ENCODE measurements around the gene IPO4. TPM values are rescaled to one million over a fixed set of nuclear protein-coding genes. Genes with fewer than 3 reads are reported as not detected.
A peak's percentile ranks its signal among the peaks of the same experiment; 100 is the strongest.

IPO4 gene
- total and polyA plus RNA-seq, 9 donors, result 5.6 to 50.9 (median 33.5) TPM

DNA sequence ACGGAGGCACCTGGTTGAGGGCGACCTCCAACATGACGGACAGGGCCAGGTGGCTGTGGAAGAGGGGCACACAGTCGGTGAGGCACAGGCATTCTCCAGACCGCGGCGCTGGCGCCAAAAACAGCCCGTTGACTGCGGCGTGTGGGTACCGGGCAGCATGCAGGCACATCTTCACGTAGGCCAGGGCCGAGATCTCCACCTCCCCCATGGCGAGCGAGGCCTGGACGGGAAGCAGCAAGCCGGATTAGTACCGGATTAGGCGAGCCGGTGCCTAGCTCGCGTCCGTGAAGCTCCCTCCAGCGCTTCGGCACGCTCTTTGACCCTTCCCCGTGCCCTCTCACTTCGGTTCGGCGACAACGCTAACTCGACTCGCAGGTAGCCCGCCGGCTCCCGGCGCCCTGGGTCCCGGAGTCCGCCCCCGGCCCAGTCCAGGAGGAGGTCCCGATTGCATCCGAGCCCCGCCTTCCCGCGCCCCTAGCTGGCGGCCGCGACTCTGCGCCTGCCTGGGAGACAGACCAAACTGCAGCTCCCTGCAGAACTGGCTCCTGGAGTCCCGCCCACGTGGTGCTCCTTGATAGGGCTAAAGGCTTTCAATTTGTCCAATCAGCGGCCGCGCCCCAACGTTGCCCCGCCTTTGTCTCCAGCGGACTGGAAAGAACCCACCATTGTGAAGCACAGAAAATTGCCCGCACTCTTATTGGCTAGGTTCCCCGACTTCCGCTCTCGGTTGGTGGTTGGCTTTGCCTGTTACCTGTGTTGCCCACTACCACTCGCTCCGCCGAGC lies 47.3 kb downstream of the IPO4 start, which contains the start of gene EMC9:
Gene EMC9, minus strand, starts transcription at position 495 of the 784 bp plus-strand sequence. Its CDS starts 287 bp downstream, at position 208.
- Histone ChIP-seq H3K27ac (peak within 1 kb of the TSS; percentile 63 to 86), H3K4me3 (peak within 1 kb of the TSS; percentile 91), H3K27me3 (no peaks in the 10 kb centered on the region), H3K9me3 (no peaks in the 10 kb centered on the region), H3K36me3 (no peaks in the 10 kb centered on the region), H3K4me1 (ENCODE audit: insufficient read depth) (peaks cover 17% of the 10 kb centered on the region)
- 0 to 1% (median 0%) methylated on average over 57 to 65 of the region's 65 CpGs for WGBS, 3 donors
- peak; percentile 99 to 100 (median 100) for DNase-seq
- intact Hi-C loops (cut with DNase I), result loop anchor here in 2 of 4 donors (2.0 to 10.0 kb wide), 2 partner anchors 26 to 224 kb away; partner anchors contain the start of genes DCAF11 (in 1 of the 2), NFATC4 (in 1 of the 2) and NRL (in 1 of the 2)
- TF ChIP-seq, protein P1, sequence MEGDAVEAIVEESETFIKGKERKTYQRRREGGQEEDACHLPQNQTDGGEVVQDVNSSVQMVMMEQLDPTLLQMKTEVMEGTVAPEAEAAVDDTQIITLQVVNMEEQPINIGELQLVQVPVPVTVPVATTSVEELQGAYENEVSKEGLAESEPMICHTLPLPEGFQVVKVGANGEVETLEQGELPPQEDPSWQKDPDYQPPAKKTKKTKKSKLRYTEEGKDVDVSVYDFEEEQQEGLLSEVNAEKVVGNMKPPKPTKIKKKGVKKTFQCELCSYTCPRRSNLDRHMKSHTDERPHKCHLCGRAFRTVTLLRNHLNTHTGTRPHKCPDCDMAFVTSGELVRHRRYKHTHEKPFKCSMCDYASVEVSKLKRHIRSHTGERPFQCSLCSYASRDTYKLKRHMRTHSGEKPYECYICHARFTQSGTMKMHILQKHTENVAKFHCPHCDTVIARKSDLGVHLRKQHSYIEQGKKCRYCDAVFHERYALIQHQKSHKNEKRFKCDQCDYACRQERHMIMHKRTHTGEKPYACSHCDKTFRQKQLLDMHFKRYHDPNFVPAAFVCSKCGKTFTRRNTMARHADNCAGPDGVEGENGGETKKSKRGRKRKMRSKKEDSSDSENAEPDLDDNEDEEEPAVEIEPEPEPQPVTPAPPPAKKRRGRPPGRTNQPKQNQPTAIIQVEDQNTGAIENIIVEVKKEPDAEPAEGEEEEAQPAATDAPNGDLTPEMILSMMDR (IDR thresholded peaks at IDR 0.05), result peak; percentile 55 to 89 (median 87)
- TF ChIP-seq EP300 (IDR thresholded peaks at IDR 0.05) (no peak), POLR2A (IDR thresholded peaks at IDR 0.05) (peak; percentile 80)

DNA sequence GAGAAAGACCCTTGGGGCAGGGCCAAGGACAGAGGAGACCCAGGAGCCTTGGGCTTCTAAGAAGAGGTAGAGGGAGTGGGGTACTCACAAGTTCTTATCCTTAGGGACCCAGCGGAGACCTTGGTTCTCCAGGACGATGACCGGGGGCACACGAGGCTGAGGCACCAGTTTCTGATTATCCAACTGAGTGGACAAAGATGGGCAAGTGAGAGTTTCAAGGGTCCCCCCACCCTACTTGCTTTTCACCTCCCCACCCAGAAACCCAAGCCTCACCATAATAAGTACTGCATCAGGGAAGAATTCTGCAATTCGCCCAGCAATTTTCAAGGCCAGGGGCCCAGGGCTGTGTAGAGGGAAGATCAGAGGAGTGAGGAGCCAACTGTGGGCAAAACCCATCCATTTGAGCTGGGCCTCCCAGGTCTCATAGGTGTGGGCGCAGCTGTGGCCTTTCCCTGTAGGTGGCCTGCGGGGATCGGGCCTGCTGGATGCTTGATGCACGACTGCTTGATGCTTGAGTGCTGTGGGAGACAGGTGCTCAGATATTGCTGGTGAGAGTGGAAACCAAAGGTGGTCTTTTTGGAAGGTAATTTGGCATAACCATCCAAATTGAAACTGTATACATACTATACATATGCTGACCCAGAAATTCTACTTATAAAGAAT lies 49.2 kb downstream of the IPO4 start:
- no peaks in the 10 kb centered on the region for H3K36me3 ChIP-seq
- DNase-seq, result no peak
- peaks cover 11% of the 10 kb centered on the region for H3K4me1 ChIP-seq (ENCODE audit: insufficient read depth)
- no peak overlapping the region for H3K27ac ChIP-seq
- 80 to 87% (median 81%) methylated on average over 9 of the region's 9 CpGs for WGBS, 3 donors
- H3K9me3 ChIP-seq, result no peaks in the 10 kb centered on the region
- H3K27me3 ChIP-seq, result no peaks in the 10 kb centered on the region
- intact Hi-C loops (cut with DNase I), result no loop called here
- no peak overlapping the region for H3K4me3 ChIP-seq
- TF ChIP-seq, protein P1 (IDR thresholded peaks at IDR 0.05), result no peak
- TF ChIP-seq POLR2A (IDR thresholded peaks at IDR 0.05) (no peak), EP300 (IDR thresholded peaks at IDR 0.05) (no peak)

DNA sequence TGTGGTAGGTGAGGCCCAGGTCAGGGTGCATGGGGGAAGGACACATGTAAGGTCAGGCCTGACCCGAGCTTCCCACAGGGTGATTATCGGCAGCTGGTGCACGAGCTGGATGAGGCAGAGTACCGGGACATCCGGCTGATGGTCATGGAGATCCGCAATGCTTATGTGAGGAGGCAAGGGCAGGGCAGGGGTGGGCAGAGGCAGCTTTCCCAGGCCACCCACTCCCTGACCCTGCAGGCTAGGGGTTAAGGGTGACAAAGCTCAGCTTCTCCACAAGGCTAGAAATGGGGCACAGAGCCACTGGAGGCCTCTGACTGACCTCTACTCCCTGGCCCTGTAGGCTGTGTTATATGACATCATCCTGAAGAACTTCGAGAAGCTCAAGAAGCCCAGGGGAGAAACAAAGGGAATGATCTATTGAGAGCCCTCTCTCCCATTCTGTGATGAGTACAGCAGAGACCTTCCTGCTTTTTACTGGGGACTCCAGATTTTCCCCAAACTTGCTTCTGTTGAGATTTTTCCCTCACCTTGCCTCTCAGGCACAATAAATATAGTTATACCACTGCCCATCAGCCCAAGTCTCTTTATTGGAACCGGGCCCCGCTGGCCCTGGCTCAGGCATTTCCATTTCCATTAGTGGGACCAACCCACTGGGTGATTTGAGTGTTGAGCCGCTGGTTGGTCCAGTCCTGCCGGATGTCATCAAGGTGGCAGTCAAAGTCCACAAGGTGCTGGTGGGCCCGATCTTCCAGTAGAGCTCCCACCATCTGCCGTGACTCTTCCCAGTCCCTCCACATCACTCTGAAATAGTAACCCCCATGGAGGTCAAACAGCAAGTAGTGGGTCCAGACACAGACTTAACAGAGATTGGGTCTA lies 50.0 kb downstream of the IPO4 start:
- no peaks in the 10 kb centered on the region for H3K27me3 ChIP-seq
- no peaks in the 10 kb centered on the region for H3K9me3 ChIP-seq
- H3K4me1 ChIP-seq (ENCODE audit: insufficient read depth), result peaks cover 11% of the 10 kb centered on the region
- H3K36me3 ChIP-seq, result no peaks in the 10 kb centered on the region
- WGBS, 3 donors, result 72 to 78% (median 72%) methylated on average over 13 of the region's 13 CpGs
- no peak for DNase-seq
- H3K4me3 ChIP-seq, result no peak overlapping the region
- TF ChIP-seq POLR2A (IDR thresholded peaks at IDR 0.05), result no peak
- intact Hi-C loops (cut with DNase I), result no loop called here
- no peak overlapping the region for H3K27ac ChIP-seq

DNA sequence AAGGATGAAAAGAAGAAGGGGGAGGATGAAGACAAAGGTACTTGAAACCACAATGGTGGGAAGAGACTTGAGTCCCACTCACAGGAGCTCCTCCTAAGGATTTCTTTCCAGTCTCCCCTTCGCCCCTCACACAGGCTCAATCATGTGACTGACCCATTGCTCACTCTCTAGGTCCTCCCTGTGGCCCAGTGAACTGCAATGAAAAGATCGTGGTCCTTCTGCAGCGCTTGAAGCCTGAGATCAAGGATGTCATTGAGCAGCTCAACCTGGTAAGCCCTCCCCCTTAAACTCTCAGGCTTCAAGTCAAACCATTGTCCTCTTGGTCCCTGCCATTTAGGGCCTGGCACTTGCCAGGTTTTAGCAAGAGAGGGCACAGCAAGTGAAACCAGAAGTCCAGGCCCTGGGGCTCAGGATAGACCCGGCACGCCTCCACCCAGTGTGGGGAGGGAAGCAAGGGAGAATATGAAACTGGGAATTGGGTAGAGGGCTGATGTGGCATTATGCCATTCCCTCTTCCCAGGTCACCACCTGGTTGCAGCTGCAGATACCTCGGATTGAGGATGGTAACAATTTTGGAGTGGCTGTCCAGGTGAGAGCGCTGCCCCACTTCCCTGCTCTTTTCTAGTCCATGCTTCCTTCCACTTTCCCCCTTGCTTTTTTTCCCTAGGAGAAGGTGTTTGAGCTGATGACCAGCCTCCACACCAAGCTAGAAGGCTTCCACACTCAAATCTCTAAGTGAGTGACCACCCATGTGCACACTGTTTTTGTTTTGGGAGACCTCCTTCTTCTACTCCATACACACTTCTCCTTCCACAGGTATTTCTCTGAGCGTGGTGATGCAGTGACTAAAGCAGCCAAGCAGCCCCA lies 50.9 kb downstream of the IPO4 start:
- intact Hi-C loops (cut with DNase I), result no loop called here
- 80 to 84% (median 82%) methylated on average over 8 of the region's 8 CpGs for WGBS, 3 donors
- TF ChIP-seq, protein P1 (IDR thresholded peaks at IDR 0.05), result no peak
- no peak for TF ChIP-seq EP300 (IDR thresholded peaks at IDR 0.05)
- TF ChIP-seq POLR2A (IDR thresholded peaks at IDR 0.05), result no peak

More for the DNA sequence above, 50.9 kb downstream of the IPO4 start:
- Histone ChIP-seq H3K27me3 (no peaks in the 10 kb centered on the region), H3K36me3 (no peaks in the 10 kb centered on the region), H3K4me1 (ENCODE audit: insufficient read depth) (peaks cover 11% of the 10 kb centered on the region), H3K9me3 (no peaks in the 10 kb centered on the region), H3K27ac (peak overlapping the region in 1 of 2 donors; percentile 88), H3K4me3 (no peak overlapping the region)
- DNase-seq, result no peak

All from ovary (tissue), 9 donors.